EL (cell line): ENCODE measurements around the gene MT1M.
"Not testable (repeated sequence)": the region's sequence is repeated elsewhere in the genome, so short reads cannot be mapped to it uniquely, and the experiment has no call there.

ENCODE experiments used
- DNase-seq: peaks from one replicate; pipeline ENCODE4 v3.0.0-alpha.2; 2016

The MT1M gene

GRCh38 chr16:56653218-56653617, 20.8 kb downstream of the MT1M start:
- no peak for DNase-seq

- peak; percentile 60 for DNase-seq
These were observed 25.3 kb downstream of the MT1M start, which contains the start of gene MT1F for GRCh38 chr16:56657555-56658326. TSS of gene MT1F (plus strand) at chr16:56657959. CDS start at chr16:56658059, 100 bp downstream.

- no peak for DNase-seq
These were observed 25.9 kb downstream of the MT1M start for GRCh38 chr16:56658327-56658875.

GRCh38 chr16:56662357-56663354, 30.2 kb downstream of the MT1M start:
- DNase-seq: peak; percentile 30

GRCh38 chr16:56664506-56664905, 32.0 kb downstream of the MT1M start:
- DNase-seq: no peak

GRCh38 chr16:56665286-56666261, 33.1 kb downstream of the MT1M start:
- not testable (repeated sequence) for DNase-seq

GRCh38 chr16:56667581-56668571, 35.4 kb downstream of the MT1M start, which contains the start of gene MT1G:
TSS of gene MT1G (minus strand) at chr16:56668065. CDS start at chr16:56667993, 72 bp downstream.
- peak; percentile 46 for DNase-seq

- DNase-seq: no peak
These were observed 36.8 kb downstream of the MT1M start, which contains the start of gene MT1H for GRCh38 chr16:56669005-56669839. TSS of gene MT1H (plus strand) at chr16:56669814. CDS start at chr16:56669885, 71 bp downstream.

GRCh38 chr16:56669840-56670619, 37.6 kb downstream of the MT1M start:
- DNase-seq: no peak

GRCh38 chr16:56670620-56670934, 38.1 kb downstream of the MT1M start:
- no peak for DNase-seq

- DNase-seq: not testable (repeated sequence)
These were observed 39.2 kb downstream of the MT1M start for GRCh38 chr16:56671691-56672090.

- not testable (repeated sequence) for DNase-seq
These were observed 39.7 kb downstream of the MT1M start for GRCh38 chr16:56672171-56672570.

- no peak for DNase-seq
These were observed 40.5 kb downstream of the MT1M start for GRCh38 chr16:56672761-56673536.

- no peak for DNase-seq
These were observed 41.5 kb downstream of the MT1M start for GRCh38 chr16:56673921-56674320.

GRCh38 chr16:56674570-56674969, 42.1 kb downstream of the MT1M start:
- not testable (repeated sequence) for DNase-seq

GRCh38 chr16:56675685-56676210, 43.3 kb downstream of the MT1M start:
- no peak for DNase-seq

- no peak for DNase-seq
These were observed 45.0 kb downstream of the MT1M start for GRCh38 chr16:56677474-56677873.
